ENCODE data around the gene CHRM4. TPM values are rescaled to one million over a fixed set of nuclear protein-coding genes. Genes with fewer than 3 reads are reported as not detected.

The CHRM4 gene
- total RNA-seq, 2 donors from 2014 or later: 1.8 TPM; not detected in 1

DNA sequence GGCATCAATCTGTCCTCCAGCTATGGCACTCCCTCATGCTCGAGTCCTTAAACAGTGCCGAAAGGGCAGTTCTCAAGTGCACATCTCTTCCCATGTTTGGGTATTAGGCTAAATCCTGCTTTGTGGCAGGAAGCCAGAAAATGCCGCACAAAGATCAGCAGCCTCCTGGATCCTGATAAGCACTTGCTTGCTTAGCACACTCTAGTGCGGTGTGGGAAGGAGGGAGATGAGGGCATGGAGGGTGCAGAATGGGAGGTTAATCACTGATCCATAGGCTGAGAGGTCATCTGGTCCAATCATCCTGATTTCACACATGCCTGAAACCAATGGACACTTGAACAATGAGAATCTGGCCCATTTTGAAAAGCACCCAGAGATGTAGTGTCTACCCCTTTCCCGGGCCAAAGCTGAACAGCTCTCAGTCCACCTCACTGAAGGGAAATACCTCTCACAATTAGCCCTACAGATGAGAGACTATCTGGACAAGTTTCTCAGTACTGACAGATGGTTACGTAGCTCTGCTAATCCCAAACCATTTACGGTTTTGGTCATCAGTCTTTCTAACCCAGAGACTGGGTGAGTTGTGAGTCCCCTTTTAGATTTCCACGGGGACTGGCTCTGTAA, 29.8 kb upstream of the CHRM4 start:
- TF ChIP-seq, protein P1, sequence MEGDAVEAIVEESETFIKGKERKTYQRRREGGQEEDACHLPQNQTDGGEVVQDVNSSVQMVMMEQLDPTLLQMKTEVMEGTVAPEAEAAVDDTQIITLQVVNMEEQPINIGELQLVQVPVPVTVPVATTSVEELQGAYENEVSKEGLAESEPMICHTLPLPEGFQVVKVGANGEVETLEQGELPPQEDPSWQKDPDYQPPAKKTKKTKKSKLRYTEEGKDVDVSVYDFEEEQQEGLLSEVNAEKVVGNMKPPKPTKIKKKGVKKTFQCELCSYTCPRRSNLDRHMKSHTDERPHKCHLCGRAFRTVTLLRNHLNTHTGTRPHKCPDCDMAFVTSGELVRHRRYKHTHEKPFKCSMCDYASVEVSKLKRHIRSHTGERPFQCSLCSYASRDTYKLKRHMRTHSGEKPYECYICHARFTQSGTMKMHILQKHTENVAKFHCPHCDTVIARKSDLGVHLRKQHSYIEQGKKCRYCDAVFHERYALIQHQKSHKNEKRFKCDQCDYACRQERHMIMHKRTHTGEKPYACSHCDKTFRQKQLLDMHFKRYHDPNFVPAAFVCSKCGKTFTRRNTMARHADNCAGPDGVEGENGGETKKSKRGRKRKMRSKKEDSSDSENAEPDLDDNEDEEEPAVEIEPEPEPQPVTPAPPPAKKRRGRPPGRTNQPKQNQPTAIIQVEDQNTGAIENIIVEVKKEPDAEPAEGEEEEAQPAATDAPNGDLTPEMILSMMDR (IDR thresholded peaks at IDR 0.05): no peak
- Histone ChIP-seq H3K9me3 (no peaks in the 10 kb centered on the region), H3K36me3 (peaks cover 10% of the 10 kb centered on the region), H3K4me3 (no peak overlapping the region), H3K27me3 (replicated peaks; ENCODE audit: insufficient read depth) (no peaks in the 10 kb centered on the region), H3K27ac (no peak overlapping the region), H3K4me1 (ENCODE audit: control insufficient read depth in 1 of 2, low read depth in 2 of 2) (no peaks in the 10 kb centered on the region)
- no peak for ATAC-seq (ENCODE audit: insufficient number of reproducible peaks, low FRiP score, low read depth)
- no peak for DNase-seq (ENCODE audit: low spot score)

DNA sequence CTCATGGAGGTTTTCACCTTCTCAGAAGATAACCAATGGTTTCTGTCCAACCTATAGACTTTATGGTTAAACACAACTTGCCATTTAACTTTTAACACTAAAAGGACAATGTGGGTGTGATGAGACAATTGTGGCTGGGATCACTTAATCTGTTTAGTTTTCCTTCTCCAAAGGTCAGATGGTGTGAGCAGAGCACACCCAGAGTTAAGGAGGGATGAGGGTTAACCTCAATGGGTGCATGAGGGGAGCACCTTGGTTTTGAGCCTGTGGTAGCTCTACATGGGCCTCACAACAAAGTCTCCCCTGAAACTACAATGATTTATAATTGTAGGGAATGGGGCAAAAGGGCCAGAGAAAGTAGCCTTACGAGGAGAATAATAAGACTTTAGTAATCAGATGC, 28.9 kb upstream of the CHRM4 start:
- TF ChIP-seq, protein P1 (IDR thresholded peaks at IDR 0.05): no peak
- DNase-seq (ENCODE audit: low spot score) (no peak), ATAC-seq (ENCODE audit: insufficient number of reproducible peaks, low FRiP score, low read depth) (no peak)
- H3K27ac ChIP-seq: no peak overlapping the region
- no peaks in the 10 kb centered on the region for H3K27me3 ChIP-seq (replicated peaks; ENCODE audit: insufficient read depth)
- no peaks in the 10 kb centered on the region for H3K4me1 ChIP-seq (ENCODE audit: control insufficient read depth in 1 of 2, low read depth in 2 of 2)
- no peaks in the 10 kb centered on the region for H3K9me3 ChIP-seq
- peaks cover 18% of the 10 kb centered on the region for H3K36me3 ChIP-seq
- H3K4me3 ChIP-seq: no peak overlapping the region

DNA sequence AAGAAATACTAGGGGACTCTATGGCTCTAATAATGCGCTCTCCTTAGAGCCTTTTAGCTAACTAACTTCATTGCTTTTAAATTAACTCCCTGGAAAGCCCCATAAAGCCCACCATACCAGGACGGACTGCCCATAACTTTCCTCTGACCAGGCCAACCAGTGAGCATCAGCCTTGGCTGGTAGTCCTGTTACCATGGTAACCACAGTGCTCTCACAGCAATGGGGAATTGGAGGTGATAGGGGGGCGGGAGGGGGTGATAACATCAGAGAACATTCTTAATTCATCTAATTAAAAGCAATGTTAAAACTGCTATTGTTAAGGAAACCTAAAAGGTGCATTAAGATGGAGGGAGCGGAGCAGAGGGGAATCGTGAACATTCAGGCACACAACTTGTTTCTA, 27.2 kb upstream of the CHRM4 start:
- ATAC-seq (ENCODE audit: insufficient number of reproducible peaks, low FRiP score, low read depth) (no peak), DNase-seq (ENCODE audit: low spot score) (no peak)
- Histone ChIP-seq H3K9me3 (no peaks in the 10 kb centered on the region), H3K4me1 (ENCODE audit: control insufficient read depth in 1 of 2, low read depth in 2 of 2) (no peaks in the 10 kb centered on the region), H3K27ac (no peak overlapping the region), H3K4me3 (no peak overlapping the region), H3K36me3 (peaks cover 35% of the 10 kb centered on the region), H3K27me3 (replicated peaks; ENCODE audit: insufficient read depth) (no peaks in the 10 kb centered on the region)
- TF ChIP-seq, protein P1 (IDR thresholded peaks at IDR 0.05): no peak

DNA sequence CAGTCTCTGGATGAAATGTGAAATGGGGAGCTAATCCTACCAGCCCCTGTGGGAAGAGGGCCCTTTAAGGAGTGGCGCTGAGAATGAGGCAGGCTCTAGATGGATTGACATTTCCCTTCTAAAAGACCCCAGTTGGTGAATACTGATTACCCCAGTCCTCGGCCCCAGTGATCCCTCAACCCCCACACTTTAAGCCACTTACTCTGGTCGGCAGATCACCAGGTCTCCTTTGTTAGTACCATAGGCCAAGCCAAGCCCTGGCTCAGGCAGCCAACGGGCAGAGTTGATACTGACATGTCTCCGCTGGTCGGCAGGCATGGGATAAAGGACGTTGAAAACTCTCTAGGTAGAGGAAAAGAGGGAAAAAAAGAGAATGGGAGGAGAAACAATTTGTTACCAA, 26.1 kb upstream of the CHRM4 start:
- Histone ChIP-seq H3K27me3 (replicated peaks; ENCODE audit: insufficient read depth) (no peaks in the 10 kb centered on the region), H3K27ac (no peak overlapping the region), H3K4me1 (ENCODE audit: control insufficient read depth in 1 of 2, low read depth in 2 of 2) (no peaks in the 10 kb centered on the region), H3K9me3 (no peaks in the 10 kb centered on the region), H3K36me3 (peaks cover 41% of the 10 kb centered on the region), H3K4me3 (no peak overlapping the region)
- no peak for ATAC-seq (ENCODE audit: insufficient number of reproducible peaks, low FRiP score, low read depth)
- DNase-seq (ENCODE audit: low spot score): no peak
- TF ChIP-seq, protein P1 (IDR thresholded peaks at IDR 0.05): no peak

DNA sequence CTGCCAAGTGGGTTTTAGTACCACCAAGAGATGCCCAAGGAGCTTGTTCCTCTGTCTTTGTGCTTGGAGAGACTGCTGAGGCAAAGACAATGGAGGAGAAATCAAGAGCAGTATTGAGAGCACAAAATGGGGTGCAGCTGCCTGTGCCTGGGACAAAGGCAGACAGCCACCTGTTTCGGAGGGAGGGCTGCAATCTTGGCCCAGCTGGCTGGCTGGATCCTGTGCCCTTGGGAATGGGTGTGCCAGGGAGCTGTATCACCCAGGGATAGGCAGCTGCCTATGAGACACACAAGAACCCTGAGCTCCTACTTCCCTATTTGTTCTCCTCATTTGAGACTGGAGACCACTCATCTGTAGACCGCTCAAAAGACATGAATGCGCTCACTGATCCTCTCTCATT, 23.3 kb upstream of the CHRM4 start:
- Histone ChIP-seq H3K9me3 (no peaks in the 10 kb centered on the region), H3K27ac (no peak overlapping the region), H3K36me3 (peaks cover 51% of the 10 kb centered on the region), H3K27me3 (replicated peaks; ENCODE audit: insufficient read depth) (no peaks in the 10 kb centered on the region), H3K4me3 (no peak overlapping the region), H3K4me1 (ENCODE audit: control insufficient read depth in 1 of 2, low read depth in 2 of 2) (no peaks in the 10 kb centered on the region)
- no peak for ATAC-seq (ENCODE audit: insufficient number of reproducible peaks, low FRiP score, low read depth)
- TF ChIP-seq, protein P1 (IDR thresholded peaks at IDR 0.05): no peak
- no peak for DNase-seq (ENCODE audit: low spot score)

Measured in thoracic aorta (tissue), 2 donors.